Chondrocyte (in vitro differentiated cells): ENCODE results near the gene MLKL. TPM values are rescaled to one million over a fixed set of nuclear protein-coding genes. Genes with fewer than 3 reads are reported as not detected.
A peak's percentile ranks its signal among the peaks of the same experiment; 100 is the strongest.

ENCODE experiments used
- DNase-seq: peaks from one replicate; pipeline ENCODE4 v3.0.0; 2021; ENCODE audit warnings: mixed read lengths, low spot score
- H3K27ac Mint-ChIP-seq: one replicate; pipeline ENCODE4 v1.8.0; 2021; ENCODE audit warnings: mild to moderate bottlenecking, moderate library complexity, mixed read lengths; ENCODE audit not compliant: unreplicated experiment
- H3K27me3 Mint-ChIP-seq: 2 replicates; pipeline ENCODE4 v1.8.0; 2021; ENCODE audit warnings: low read depth, mixed read lengths
- H3K36me3 Mint-ChIP-seq: 2 replicates; pipeline ENCODE4 v1.8.0; 2021; ENCODE audit warnings: low read depth, mixed read lengths
- H3K4me1 Mint-ChIP-seq: 2 replicates; pipeline ENCODE4 v1.8.0; 2021; ENCODE audit warnings: low read depth, mild to moderate bottlenecking, mixed read lengths
- H3K4me3 Mint-ChIP-seq: one replicate; pipeline ENCODE4 v1.8.0; 2021; ENCODE audit warnings: mild to moderate bottlenecking, moderate library complexity, mixed read lengths; ENCODE audit not compliant: unreplicated experiment
- H3K9me3 Mint-ChIP-seq: 2 replicates; pipeline ENCODE4 v1.8.0; 2021; ENCODE audit warnings: low read depth, mixed read lengths
- CTCF ChIP-seq: fragments of 200-600 bp; sonication (generic); IDR thresholded peaks from 2 replicates; pipeline ENCODE4 v1.5.0; 2021; ENCODE audit warnings: antibody characterized with exemption, mild to moderate bottlenecking, moderate library complexity
- total RNA-seq: library from RNA; stranded (reverse); gene quantifications from 3 replicates; pipeline ENCODE4 v1.2.1, GENCODE V29; 2021

Gene MLKL
- total RNA-seq, 1 donor from 2014 or later = 2.7 TPM

- H3K4me1 Mint-ChIP-seq = peaks cover 9% of the 10 kb centered on the region
- no peak overlapping the region for H3K4me3 Mint-ChIP-seq
- no peak overlapping the region for H3K27ac Mint-ChIP-seq
- no peak for TF ChIP-seq CTCF
- H3K27me3 Mint-ChIP-seq = no peaks in the 10 kb centered on the region
- no peaks in the 10 kb centered on the region for H3K9me3 Mint-ChIP-seq
- H3K36me3 Mint-ChIP-seq = peaks cover 24% of the 10 kb centered on the region
- DNase-seq = no peak
Observed at GRCh38 chr16:74633686-74634085, 67.0 kb downstream of the MLKL start.

DNA sequence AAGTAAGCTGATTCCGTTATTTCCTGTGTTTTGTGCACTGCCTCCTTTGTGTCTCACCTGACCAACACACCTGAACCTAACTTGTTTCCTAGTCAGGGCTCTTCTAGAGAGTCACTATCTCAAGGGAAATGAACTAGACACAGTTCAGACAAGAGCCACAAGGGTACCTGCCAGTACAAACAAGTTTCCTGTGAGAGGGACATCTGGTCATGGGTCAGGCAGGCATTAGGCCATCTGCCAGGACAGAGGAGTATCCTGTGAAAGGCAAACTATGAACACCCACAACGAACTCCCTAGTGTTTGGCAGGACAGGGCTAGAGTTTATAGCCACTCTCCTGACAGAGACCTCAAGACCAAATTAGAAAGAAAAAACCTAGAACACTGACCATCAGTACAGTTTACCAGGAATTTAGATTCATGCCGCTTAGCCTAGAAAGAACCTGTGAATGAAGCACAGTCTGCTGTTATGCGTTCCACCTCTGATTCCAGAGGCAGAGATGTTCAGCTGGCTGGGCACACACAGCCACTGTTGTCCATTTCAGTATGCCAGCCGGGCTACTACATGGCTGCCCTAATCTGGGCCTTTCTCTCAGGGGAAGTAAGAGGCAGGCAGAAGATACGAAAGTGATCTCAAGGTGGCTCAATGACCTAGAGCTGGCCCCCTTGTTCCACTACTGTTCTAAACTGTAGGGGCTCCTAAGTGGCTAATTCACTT, 73.0 kb downstream of the MLKL start:
- peak overlapping the region; percentile 98 for H3K27ac Mint-ChIP-seq

DNA sequence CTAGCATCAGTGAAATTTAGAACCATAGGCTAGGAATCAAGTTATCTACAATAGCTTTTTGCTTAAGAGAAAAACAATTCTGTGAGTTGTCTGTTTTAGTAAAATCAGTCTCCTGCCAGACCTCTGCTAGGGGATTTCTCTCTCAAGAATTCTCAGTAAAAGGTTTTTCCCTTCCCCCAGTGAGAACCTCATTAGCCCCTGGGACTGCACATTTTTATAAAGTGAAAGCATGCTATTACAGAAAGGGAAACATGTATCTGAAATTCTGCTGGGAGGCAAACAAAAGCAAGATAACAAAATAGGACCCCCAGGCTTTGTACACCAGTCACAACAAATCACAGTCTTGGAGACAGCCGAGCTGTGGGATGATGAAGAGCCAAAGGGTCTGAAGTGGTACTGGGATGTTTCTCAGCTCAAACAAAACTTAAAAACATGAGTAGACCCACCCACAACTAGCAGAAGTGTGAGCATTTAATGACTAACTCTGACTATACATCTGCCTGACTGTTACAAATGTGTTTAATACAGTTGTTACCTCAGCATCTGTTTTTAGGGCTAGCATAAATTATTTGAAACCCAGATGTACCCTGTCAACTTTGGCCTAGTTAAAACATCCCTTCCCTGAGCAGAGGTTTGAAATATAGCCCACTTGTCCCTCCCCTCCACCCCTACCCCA, 73.8 kb downstream of the MLKL start:
- Mint-ChIP-seq H3K27me3 (no peaks in the 10 kb centered on the region), H3K4me1 (peaks cover 45% of the 10 kb centered on the region), H3K4me3 (no peak overlapping the region), H3K27ac (peak overlapping the region; percentile 98), H3K36me3 (peaks cover 25% of the 10 kb centered on the region), H3K9me3 (no peaks in the 10 kb centered on the region)
- DNase-seq = no peak
- TF ChIP-seq CTCF = no peak

More for the DNA sequence above, 73.0 kb downstream of the MLKL start:
- Mint-ChIP-seq H3K36me3 (peaks cover 29% of the 10 kb centered on the region), H3K9me3 (no peaks in the 10 kb centered on the region), H3K4me1 (peaks cover 45% of the 10 kb centered on the region), H3K4me3 (peak overlapping the region; percentile 13), H3K27me3 (no peaks in the 10 kb centered on the region)
- no peak for TF ChIP-seq CTCF
- DNase-seq = no peak

GRCh38 chr16:74625500-74626350, 74.9 kb downstream of the MLKL start:
- no peak for TF ChIP-seq CTCF
- no peaks in the 10 kb centered on the region for H3K27me3 Mint-ChIP-seq

GRCh38 chr16:74623839-74624235, 76.8 kb downstream of the MLKL start:
- H3K27me3 Mint-ChIP-seq = no peaks in the 10 kb centered on the region
- TF ChIP-seq CTCF = no peak
- no peaks in the 10 kb centered on the region for H3K9me3 Mint-ChIP-seq
- DNase-seq = no peak
- peaks cover 37% of the 10 kb centered on the region for H3K4me1 Mint-ChIP-seq
- H3K27ac Mint-ChIP-seq = peak overlapping the region; percentile 66
- no peak overlapping the region for H3K4me3 Mint-ChIP-seq
- H3K36me3 Mint-ChIP-seq = peaks cover 15% of the 10 kb centered on the region

More at GRCh38 chr16:74625500-74626350, 74.9 kb downstream of the MLKL start:
- peaks cover 45% of the 10 kb centered on the region for H3K4me1 Mint-ChIP-seq
- peaks cover 22% of the 10 kb centered on the region for H3K36me3 Mint-ChIP-seq
- no peak for DNase-seq
- H3K27ac Mint-ChIP-seq = peak overlapping the region; percentile 98
- no peaks in the 10 kb centered on the region for H3K9me3 Mint-ChIP-seq
- no peak overlapping the region for H3K4me3 Mint-ChIP-seq
